Mucosa of descending colon (tissue), 3 donors: ENCODE data around the gene NCKIPSD. TPM values are rescaled to one million over a fixed set of nuclear protein-coding genes. Genes with fewer than 3 reads are reported as not detected.

Experiments
- ATAC-seq: fragments of 200-7000 bp; cut with Tn5 transposase; one replicate; pipeline ENCODE4 v1.9.1; 2020; ENCODE audit warnings: mild to moderate bottlenecking, moderate library complexity
- DNase-seq, 3 donors: peaks; one replicate each; pipeline ENCODE4 v3.0.0-alpha.2; 2020
- H3K36me3 ChIP-seq: fragments of 200-600 bp; one replicate; pipeline ENCODE4 v1.8.0; 2021; ENCODE audit warnings: low read depth, mild to moderate bottlenecking
- H3K4me1 ChIP-seq: fragments of 200-600 bp; one replicate; pipeline ENCODE4 v1.8.0; 2021; ENCODE audit warnings: low read depth, mild to moderate bottlenecking
- H3K4me3 ChIP-seq: fragments of 200-600 bp; one replicate; pipeline ENCODE4 v1.8.0; 2021; ENCODE audit warnings: mild to moderate bottlenecking
- H3K9me3 ChIP-seq: fragments of 200-600 bp; one replicate; pipeline ENCODE4 v1.8.0; 2021; ENCODE audit warnings: mild to moderate bottlenecking
- intact Hi-C, 2 donors: fragments of 100-400 bp; cut with DNase I in 1 of 2; cut with micrococcal nuclease in 1 of 2; formaldehyde crosslinking; loops; one replicate each; pipeline versions ENCODE4 v1.11.0 to v1.11.1; 2022; cut with DNase I, micrococcal nuclease
- total RNA-seq, 3 donors: library from RNA; stranded (reverse); fragmentation: NEBNext Ultra II Directional in 2 of 3; extraction: Animal tissue kit (Norgen Biotek cat#: 25700) in 2 of 3; gene quantifications; one replicate each; pipeline versions ENCODE4 v1.2.1 to v1.2.4, GENCODE V29; 2021 to 2023
- TF ChIP-seq, protein P1 (sequence below): fragments of 200-600 bp; IDR thresholded peaks from one replicate; pipeline ENCODE4 v1.8.0; 2022; ENCODE audit warnings: antibody characterized with exemption, mild to moderate bottlenecking
- donor health status: DM: no; HTN: no; CAD: no; lungs with moderate emphysema.
- donor health status: DM: no; HTN: no; CAD: no.
- donor health status: DM: no; HTN: yes; CAD: no.

NCKIPSD gene
- total RNA-seq, 3 donors from 2014 or later: 21.7 to 27.3 (median 23.7) TPM

GRCh38 chr3:48633256-48633655 lies 52.5 kb downstream of the NCKIPSD start:
- ATAC-seq: no peak

DNA sequence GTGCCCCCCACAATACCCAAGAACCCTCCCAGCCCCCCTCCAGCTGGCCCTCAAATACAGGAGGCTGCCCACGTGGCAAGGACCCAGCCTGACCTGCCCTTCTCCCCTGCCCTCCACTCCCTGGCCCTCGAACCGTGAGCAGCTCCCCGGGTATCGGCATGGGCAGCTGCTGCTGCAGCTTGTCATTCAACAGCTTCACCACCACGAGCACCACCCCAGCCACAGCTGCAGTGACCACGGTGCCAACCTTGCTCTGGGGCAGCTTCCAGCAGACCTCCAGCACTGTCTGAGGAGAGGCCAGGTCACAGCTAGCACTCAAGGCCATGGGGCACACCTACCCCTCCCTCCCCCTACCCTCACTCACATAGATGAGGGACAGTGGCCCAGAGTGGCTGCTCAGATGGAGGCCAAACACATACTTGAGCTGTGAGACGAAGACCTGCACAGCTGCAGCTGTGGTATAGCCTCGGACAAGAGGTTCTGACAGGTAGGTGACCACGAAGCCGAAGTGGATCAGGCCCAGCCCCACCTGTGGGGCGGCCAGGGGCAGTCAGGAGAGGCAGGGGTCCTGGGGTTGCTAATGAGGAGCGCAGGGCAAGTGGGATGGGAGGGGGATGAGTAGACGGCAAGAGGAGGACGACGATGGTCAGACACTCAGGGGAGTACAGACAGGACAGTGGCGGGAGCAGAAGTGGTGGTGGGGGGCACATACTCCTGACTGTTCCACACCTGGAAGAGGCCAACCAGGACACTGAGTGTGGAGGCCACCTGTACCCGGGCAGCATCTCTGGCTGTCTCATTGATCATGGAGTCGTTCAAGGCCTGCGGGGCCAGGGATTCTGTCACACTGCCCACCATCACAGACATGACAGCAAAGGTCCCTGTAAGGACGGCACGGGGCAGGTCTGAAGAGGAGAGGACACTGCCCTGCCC lies 53.9 kb downstream of the NCKIPSD start:
- peaks cover 19% of the 10 kb centered on the region for H3K4me1 ChIP-seq
- intact Hi-C loops: no loop called here
- TF ChIP-seq, protein P1, sequence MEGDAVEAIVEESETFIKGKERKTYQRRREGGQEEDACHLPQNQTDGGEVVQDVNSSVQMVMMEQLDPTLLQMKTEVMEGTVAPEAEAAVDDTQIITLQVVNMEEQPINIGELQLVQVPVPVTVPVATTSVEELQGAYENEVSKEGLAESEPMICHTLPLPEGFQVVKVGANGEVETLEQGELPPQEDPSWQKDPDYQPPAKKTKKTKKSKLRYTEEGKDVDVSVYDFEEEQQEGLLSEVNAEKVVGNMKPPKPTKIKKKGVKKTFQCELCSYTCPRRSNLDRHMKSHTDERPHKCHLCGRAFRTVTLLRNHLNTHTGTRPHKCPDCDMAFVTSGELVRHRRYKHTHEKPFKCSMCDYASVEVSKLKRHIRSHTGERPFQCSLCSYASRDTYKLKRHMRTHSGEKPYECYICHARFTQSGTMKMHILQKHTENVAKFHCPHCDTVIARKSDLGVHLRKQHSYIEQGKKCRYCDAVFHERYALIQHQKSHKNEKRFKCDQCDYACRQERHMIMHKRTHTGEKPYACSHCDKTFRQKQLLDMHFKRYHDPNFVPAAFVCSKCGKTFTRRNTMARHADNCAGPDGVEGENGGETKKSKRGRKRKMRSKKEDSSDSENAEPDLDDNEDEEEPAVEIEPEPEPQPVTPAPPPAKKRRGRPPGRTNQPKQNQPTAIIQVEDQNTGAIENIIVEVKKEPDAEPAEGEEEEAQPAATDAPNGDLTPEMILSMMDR: no peak
- DNase-seq: no peak
- no peaks in the 10 kb centered on the region for H3K36me3 ChIP-seq
- no peaks in the 10 kb centered on the region for H3K9me3 ChIP-seq
- ATAC-seq: no peak
- no peak overlapping the region for H3K4me3 ChIP-seq

More at GRCh38 chr3:48633256-48633655, 52.5 kb downstream of the NCKIPSD start:
- no peaks in the 10 kb centered on the region for H3K36me3 ChIP-seq
- intact Hi-C loops: no loop called here
- no peak overlapping the region for H3K4me3 ChIP-seq
- no peaks in the 10 kb centered on the region for H3K9me3 ChIP-seq
- no peak for DNase-seq
- TF ChIP-seq, protein P1: no peak
- H3K4me1 ChIP-seq: peaks cover 19% of the 10 kb centered on the region

GRCh38 chr3:48630833-48631232 lies 54.9 kb downstream of the NCKIPSD start:
- ATAC-seq: no peak
- intact Hi-C loops: no loop called here
- no peak for DNase-seq
- H3K36me3 ChIP-seq: no peaks in the 10 kb centered on the region
- peaks cover 12% of the 10 kb centered on the region for H3K4me1 ChIP-seq
- H3K9me3 ChIP-seq: no peaks in the 10 kb centered on the region
- TF ChIP-seq, protein P1: no peak
- no peak overlapping the region for H3K4me3 ChIP-seq

GRCh38 chr3:48630407-48630806 lies 55.3 kb downstream of the NCKIPSD start:
- no peaks in the 10 kb centered on the region for H3K36me3 ChIP-seq
- ATAC-seq (no peak), DNase-seq (no peak)
- no peaks in the 10 kb centered on the region for H3K9me3 ChIP-seq
- H3K4me3 ChIP-seq: no peak overlapping the region
- H3K4me1 ChIP-seq: peaks cover 12% of the 10 kb centered on the region
- intact Hi-C loops: no loop called here
- TF ChIP-seq, protein P1: no peak

DNA sequence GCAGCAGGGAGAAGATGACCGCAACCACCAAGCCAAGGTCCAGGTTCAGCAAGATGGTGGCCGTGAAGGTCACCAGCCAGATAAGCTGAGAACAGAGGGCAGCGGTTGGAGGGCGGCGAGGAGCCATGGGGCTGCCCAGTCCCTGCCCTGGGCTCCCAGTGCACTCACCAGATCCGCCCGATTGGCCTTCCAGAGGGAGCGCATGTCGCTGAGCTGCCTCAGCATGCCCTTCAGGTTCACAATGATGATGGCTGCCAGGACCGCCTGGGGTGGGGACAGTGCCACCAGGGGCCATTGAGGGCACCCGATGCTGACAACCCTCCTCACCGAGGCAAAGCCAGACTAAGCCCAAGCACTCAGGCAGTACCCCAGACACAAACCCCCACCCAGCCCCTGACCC lies 55.8 kb downstream of the NCKIPSD start:
- ATAC-seq (no peak), DNase-seq (no peak)
- intact Hi-C loops: no loop called here
- H3K9me3 ChIP-seq: no peaks in the 10 kb centered on the region
- no peak overlapping the region for H3K4me3 ChIP-seq
- TF ChIP-seq, protein P1: no peak
- peaks cover 12% of the 10 kb centered on the region for H3K4me1 ChIP-seq
- H3K36me3 ChIP-seq: no peaks in the 10 kb centered on the region
